Tibial nerve (tissue), 4 donors: Measurements from ENCODE around the gene CDH8. TPM values are rescaled to one million over a fixed set of nuclear protein-coding genes. Genes with fewer than 3 reads are reported as not detected.

Experiments
- DNase-seq, 2 donors: peaks; one replicate each; pipeline ENCODE4 v3.0.0-alpha.2; 2019; ENCODE audit warnings: low spot score in 2 of 2
- H3K27ac ChIP-seq, 4 donors: fragments of 200-600 bp; sonication (generic) in 3 of 4; one replicate each; pipeline ENCODE4 v1.5.1; 2017 to 2019; ENCODE audit warnings: mild to moderate bottlenecking in 1 of 4
- H3K27me3 ChIP-seq, 2 donors: fragments of 200-600 bp; sonication (generic) in 1 of 2; one replicate each; pipeline versions ENCODE4 v1.5.1 to v1.6.0; 2017 to 2019
- H3K36me3 ChIP-seq, 3 donors: fragments of 200-600 bp; sonication (generic); one replicate each; pipeline ENCODE4 v1.5.1; 2018 to 2019
- H3K4me1 ChIP-seq, 4 donors: fragments of 200-600 bp; sonication (generic) in 3 of 4; one replicate each; pipeline ENCODE4 v1.5.1; 2017 to 2019
- H3K4me3 ChIP-seq, 4 donors: fragments of 200-600 bp; sonication (generic) in 3 of 4; one replicate each; pipeline ENCODE4 v1.5.1; 2017 to 2019; ENCODE audit warnings: mild to moderate bottlenecking in 1 of 4, moderate library complexity in 1 of 4
- H3K9me3 ChIP-seq, 4 donors: fragments of 200-600 bp; sonication (generic) in 3 of 4; one replicate each; pipeline ENCODE4 v1.5.1; 2017 to 2019
- CTCF ChIP-seq, 5 experiments: fragments of 200-600 bp in 3 of 5; fragments of 450-650 bp in 2 of 5; sonication (generic) in 3 of 5; IDR thresholded peaks; one replicate each; pipeline ENCODE4 v1.5.1; 2016 to 2019; ENCODE audit warnings: antibody characterized with exemption in 5 of 5, mild to moderate bottlenecking in 3 of 5, moderate library complexity in 2 of 5
- EP300 ChIP-seq, 2 donors: sonication (generic); formaldehyde crosslinking; IDR thresholded peaks; one replicate each; pipeline ENCODE4 v1.6.1; 2017; ENCODE audit warnings: antibody characterized with exemption in 2 of 2, mild to moderate bottlenecking in 1 of 2
- POLR2A ChIP-seq, 2 donors: fragments of 450-650 bp; IDR thresholded peaks; one replicate each; pipeline ENCODE4 v1.6.1; 2017; ENCODE audit warnings: antibody characterized with exemption in 2 of 2, mild to moderate bottlenecking in 2 of 2, moderate library complexity in 2 of 2
- WGBS, 2 donors: methylation state at CpG; one replicate each; pipeline ENCODE4 v1.1.5; 2018; 5-methylcytosine and 5-hydroxymethylcytosine counted together
- total RNA-seq, 4 donors: library from RNA; depleted of rRNA; stranded (reverse); fragments of >200 nt; gene quantifications; one replicate each; pipeline ENCODE4 v1.1.0, GENCODE V29; 2016

Gene CDH8
- total RNA-seq, 4 donors from 2014 or later: 0.22 TPM; not detected in 3

GRCh38 chr16:61659936-61660335, 376.3 kb downstream of the CDH8 start:
- Histone ChIP-seq H3K27ac (no peak overlapping the region), H3K27me3 (no peaks in the 10 kb centered on the region), H3K9me3 (no peaks in the 10 kb centered on the region), H3K4me3 (no peak overlapping the region), H3K36me3 (no peaks in the 10 kb centered on the region), H3K4me1 (no peaks in the 10 kb centered on the region)
- no peak for TF ChIP-seq POLR2A (IDR thresholded peaks at IDR 0.05)
- no peak for TF ChIP-seq EP300 (IDR thresholded peaks at IDR 0.05)
- TF ChIP-seq CTCF (IDR thresholded peaks at IDR 0.05): no peak
- DNase-seq: no peak

GRCh38 chr16:61654962-61655361, 381.3 kb downstream of the CDH8 start:
- H3K4me3 ChIP-seq: no peak overlapping the region
- no peaks in the 10 kb centered on the region for H3K36me3 ChIP-seq
- no peak overlapping the region for H3K27ac ChIP-seq
- no peaks in the 10 kb centered on the region for H3K27me3 ChIP-seq
- TF ChIP-seq POLR2A (IDR thresholded peaks at IDR 0.05): no peak
- TF ChIP-seq CTCF (IDR thresholded peaks at IDR 0.05): no peak
- TF ChIP-seq EP300 (IDR thresholded peaks at IDR 0.05): no peak
- H3K9me3 ChIP-seq: no peaks in the 10 kb centered on the region
- 95% methylated on average over 4 of the region's 4 CpGs for WGBS, 2 donors
- H3K4me1 ChIP-seq: no peaks in the 10 kb centered on the region
- no peak for DNase-seq

DNA sequence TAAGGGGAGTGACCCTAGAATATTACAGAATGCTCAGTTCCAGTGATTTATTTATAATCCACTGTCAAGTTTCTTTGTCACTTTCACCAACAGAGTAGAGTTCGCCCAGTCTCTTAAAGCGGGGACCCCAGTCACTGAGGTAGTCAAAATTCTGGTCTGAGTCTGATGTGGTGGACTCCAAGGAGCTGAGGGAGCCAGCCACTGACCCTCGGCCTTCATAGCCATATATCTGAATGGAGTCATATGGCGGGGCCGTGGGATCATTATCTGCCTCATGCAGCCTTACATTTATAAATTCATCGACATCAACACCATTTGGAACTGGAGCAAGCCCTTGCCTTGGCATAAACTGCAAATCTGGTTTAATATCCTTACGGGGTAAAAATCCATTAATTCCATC, 382.7 kb downstream of the CDH8 start:
- H3K4me3 ChIP-seq: no peak overlapping the region
- H3K36me3 ChIP-seq: no peaks in the 10 kb centered on the region
- TF ChIP-seq POLR2A (IDR thresholded peaks at IDR 0.05) (no peak), EP300 (IDR thresholded peaks at IDR 0.05) (no peak), CTCF (IDR thresholded peaks at IDR 0.05) (no peak)
- WGBS, 2 donors: 82 to 94% methylated on average over 7 of the region's 7 CpGs
- DNase-seq: no peak
- no peaks in the 10 kb centered on the region for H3K9me3 ChIP-seq
- no peaks in the 10 kb centered on the region for H3K4me1 ChIP-seq
- no peaks in the 10 kb centered on the region for H3K27me3 ChIP-seq
- H3K27ac ChIP-seq: no peak overlapping the region

DNA sequence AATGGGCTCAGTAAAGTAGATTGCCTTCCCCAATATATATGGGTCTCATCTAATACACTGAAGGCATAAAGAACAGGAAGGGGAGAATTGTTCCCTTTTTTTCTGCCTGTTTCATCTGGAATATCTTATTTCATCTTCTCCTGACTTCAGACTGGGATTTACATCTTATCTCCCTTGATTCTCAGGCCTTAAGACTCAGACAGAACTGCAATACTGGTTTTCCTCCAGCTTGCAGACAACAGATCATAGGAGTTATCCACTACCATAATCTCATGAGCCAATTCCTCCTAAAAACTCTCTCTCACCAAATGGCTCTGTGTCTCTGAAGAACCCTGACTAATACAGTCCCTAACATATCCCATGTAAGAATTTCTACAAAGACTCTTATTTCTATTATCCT, 390.7 kb downstream of the CDH8 start:
- Histone ChIP-seq H3K9me3 (no peaks in the 10 kb centered on the region), H3K27ac (no peak overlapping the region), H3K4me3 (no peak overlapping the region), H3K36me3 (no peaks in the 10 kb centered on the region), H3K4me1 (no peaks in the 10 kb centered on the region), H3K27me3 (no peaks in the 10 kb centered on the region)
- no peak for DNase-seq
- TF ChIP-seq CTCF (IDR thresholded peaks at IDR 0.05) (no peak), EP300 (IDR thresholded peaks at IDR 0.05) (no peak), POLR2A (IDR thresholded peaks at IDR 0.05) (no peak)

DNA sequence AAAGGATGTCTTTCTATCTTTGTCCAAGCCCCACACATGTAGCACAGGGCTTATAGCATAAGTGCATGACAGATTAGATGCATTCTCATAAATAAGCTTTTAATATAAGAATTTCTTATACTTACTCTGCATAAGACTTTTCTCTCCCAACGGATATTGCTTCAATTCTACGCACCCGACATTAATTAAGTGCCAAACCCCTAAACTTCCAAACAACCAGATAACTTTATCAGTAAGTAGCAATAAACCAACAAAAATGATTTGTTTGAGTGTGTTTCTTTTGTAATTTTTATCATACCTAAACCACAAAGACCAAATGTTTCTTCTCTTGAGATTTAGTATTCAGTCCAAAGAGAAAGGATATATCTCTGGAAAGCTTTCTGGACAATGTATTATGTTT, 391.5 kb downstream of the CDH8 start:
- Histone ChIP-seq H3K9me3 (no peaks in the 10 kb centered on the region), H3K27me3 (no peaks in the 10 kb centered on the region), H3K4me1 (no peaks in the 10 kb centered on the region), H3K4me3 (no peak overlapping the region), H3K27ac (no peak overlapping the region), H3K36me3 (no peaks in the 10 kb centered on the region)
- TF ChIP-seq EP300 (IDR thresholded peaks at IDR 0.05) (no peak), CTCF (IDR thresholded peaks at IDR 0.05) (no peak), POLR2A (IDR thresholded peaks at IDR 0.05) (no peak)
- DNase-seq: no peak
- WGBS, 2 donors: 86 to 92% methylated on average over 3 of the region's 3 CpGs
